B cell (primary cell): ENCODE data around the gene SPATA24. TPM values are rescaled to one million over a fixed set of nuclear protein-coding genes. Genes with fewer than 3 reads are reported as not detected.

Experiments
- ATAC-seq: fragments of 200-7000 bp; cut with Tn5 transposase; one replicate; pipeline ENCODE4 v1.10.0; 2021; ENCODE audit warnings: low read depth, mild to moderate bottlenecking, moderate number of reproducible peaks, moderate library complexity
- CTCF ChIA-PET: fragments of 350-600 bp; sonication (Branson Sonifier 250); formaldehyde crosslinking; loops from one replicate; lab custom pipeline; 2021; ENCODE audit warnings: antibody characterized with exemption, inconsistent platforms; lab: Charles Lee
- POLR2A ChIA-PET: fragments of 350-600 bp; sonication (Branson Sonifier 250); formaldehyde crosslinking; loops from one replicate; lab custom pipeline; 2021; ENCODE audit warnings: antibody characterized with exemption; lab: Charles Lee
- DNase-seq: peaks from one replicate; pipeline ENCODE4 v3.0.0; 2013
- H2AFZ ChIP-seq: 2 replicates; pipeline ENCODE4 v1.6.1; 2012; ENCODE audit warnings: mild to moderate bottlenecking, low read depth, low read length; ENCODE audit not compliant: insufficient read depth, poor library complexity, severe bottlenecking
- H3K27ac ChIP-seq, 2 donors: 1 replicate in 1 of 2; 2 replicates in 1 of 2; pipeline ENCODE4 v1.5.1; 2012 to 2013; ENCODE audit warnings: low read length in 2 of 2, mild to moderate bottlenecking in 2 of 2, moderate library complexity in 1 of 2
- H3K27me3 ChIP-seq, 4 experiments: fragments of 200-600 bp in 1 of 4; sonication (generic) in 1 of 4; replicated peaks in 1 of 4; 1 replicate in 2 of 4; 2 replicates in 2 of 4; pipeline versions ENCODE4 v1.6.1 to v1.7.0; 2013 to 2016; ENCODE audit warnings: low read length in 3 of 4, mild to moderate bottlenecking in 2 of 4, mixed read lengths in 1 of 4, moderate library complexity in 1 of 4; ENCODE audit not compliant: insufficient read depth in 4 of 4, control insufficient read depth in 3 of 4; ENCODE audit errors: control extremely low read depth in 1 of 4
- H3K36me3 ChIP-seq, 2 experiments: replicated peaks in 1 of 2; 1 replicate in 1 of 2; 2 replicates in 1 of 2; pipeline versions ENCODE4 v1.6.1 to v1.7.1; 2013; ENCODE audit warnings: low read length in 1 of 2; ENCODE audit not compliant: insufficient read depth in 2 of 2, control insufficient read depth in 1 of 2; ENCODE audit errors: control extremely low read depth in 1 of 2, extremely low read depth in 1 of 2
- H3K4me1 ChIP-seq, 2 donors: fragments of 200-600 bp in 1 of 2; sonication (generic) in 1 of 2; 1 replicate in 1 of 2; 2 replicates in 1 of 2; pipeline versions ENCODE4 v1.5.1 to v1.6.1; 2013 to 2017; ENCODE audit warnings: low read length in 2 of 2; ENCODE audit not compliant: control insufficient read depth in 2 of 2, insufficient read depth in 2 of 2
- H3K4me2 ChIP-seq: replicated peaks from 2 replicates; pipeline ENCODE3; 2012; ENCODE audit warnings: mild to moderate bottlenecking, low read depth, low read length; ENCODE audit not compliant: poor library complexity, severe bottlenecking
- H3K4me3 ChIP-seq, 5 experiments: fragments of 200-600 bp in 1 of 5; sonication (generic) in 1 of 5; 1 replicate in 3 of 5; 2 replicates in 2 of 5; pipeline versions ENCODE4 v1.5.1 to v1.7.0; 2011 to 2016; ENCODE audit warnings: low read length in 4 of 5, mild to moderate bottlenecking in 4 of 5, low read depth in 2 of 5, control low read depth in 1 of 5, moderate library complexity in 1 of 5; ENCODE audit not compliant: insufficient read depth in 1 of 5; ENCODE audit errors: control extremely low read depth in 1 of 5, extremely low read depth in 1 of 5
- H3K79me2 ChIP-seq: fragments of 200-600 bp; sonication (generic); one replicate; pipeline ENCODE4 v1.6.0; 2016; ENCODE audit warnings: low read length; ENCODE audit not compliant: control insufficient read depth, insufficient read depth
- H3K9ac ChIP-seq: fragments of 200-600 bp; sonication (generic); 2 replicates; pipeline ENCODE4 v1.6.1; 2017; ENCODE audit warnings: mild to moderate bottlenecking, low read length, moderate library complexity
- H3K9me3 ChIP-seq, 3 donors: one replicate each; pipeline versions ENCODE4 v1.6.1 to v1.7.1; 2013; ENCODE audit warnings: low read length in 2 of 3; ENCODE audit not compliant: control insufficient read depth in 2 of 3, insufficient read depth in 1 of 3; ENCODE audit errors: control extremely low read depth in 1 of 3
- H4K20me1 ChIP-seq: 2 replicates; pipeline ENCODE4 v1.6.0; 2012; ENCODE audit warnings: mild to moderate bottlenecking, low read length; ENCODE audit not compliant: insufficient read depth, control insufficient read depth, poor library complexity, severe bottlenecking
- H3K27ac Mint-ChIP-seq: one replicate; pipeline ENCODE4 v1.8.0; 2021; ENCODE audit warnings: mixed read lengths
- H3K27me3 Mint-ChIP-seq: one replicate; pipeline ENCODE4 v1.8.0; 2021; ENCODE audit warnings: mixed read lengths
- H3K4me1 Mint-ChIP-seq: one replicate; pipeline ENCODE4 v1.8.0; 2021; ENCODE audit warnings: mixed read lengths
- H3K4me3 Mint-ChIP-seq: one replicate; pipeline ENCODE4 v1.8.0; 2021; ENCODE audit warnings: mixed read lengths
- H3K9me3 Mint-ChIP-seq: one replicate; pipeline ENCODE4 v1.8.0; 2022; ENCODE audit warnings: mixed read lengths; ENCODE audit not compliant: insufficient read depth
- EZH2 ChIP-seq: IDR thresholded peaks from 2 replicates; pipeline ENCODE4 v1.6.1; 2012; ENCODE audit warnings: borderline replicate concordance, low read depth, mild to moderate bottlenecking, moderate library complexity, low read length; ENCODE audit not compliant: insufficient read depth, poor library complexity, severe bottlenecking
- WGBS: methylation state at CpG from one replicate; pipeline ENCODE4 v1.1.5; 2013; ENCODE audit warnings: missing lambda C conversion rate; ENCODE audit not compliant: insufficient coverage; 5-methylcytosine and 5-hydroxymethylcytosine counted together
- intact Hi-C: fragments of 100-400 bp; cut with micrococcal nuclease; formaldehyde crosslinking; loops from one replicate; pipeline ENCODE4 v1.10.0; 2022
- polyA plus RNA-seq: library from polyadenylated mRNA; depleted of rRNA; stranded (reverse); fragments of >200 nt; gene quantifications from 2 replicates; pipeline ENCODE4 v1.2.3, GENCODE V29; 2012
- total RNA-seq, 2 donors: library from RNA; stranded (reverse); fragments of 120-200 nt in 1 of 2; gene quantifications; 1 replicate in 1 of 2; 2 replicates in 1 of 2; pipeline versions ENCODE4 v1.2.3 to v1.2.4, GENCODE V29; 2013 to 2022
- TF ChIP-seq, protein P1 (sequence below): fragments of 200-600 bp; IDR thresholded peaks from one replicate; pipeline ENCODE4 v1.8.0; 2022; ENCODE audit warnings: antibody characterized with exemption, mild to moderate bottlenecking

The SPATA24 gene
- total and polyA plus RNA-seq, 2 donors (not counting 1 experiment from before 2014, with no cell fraction given), result 2.0 to 6.4 TPM

DNA sequence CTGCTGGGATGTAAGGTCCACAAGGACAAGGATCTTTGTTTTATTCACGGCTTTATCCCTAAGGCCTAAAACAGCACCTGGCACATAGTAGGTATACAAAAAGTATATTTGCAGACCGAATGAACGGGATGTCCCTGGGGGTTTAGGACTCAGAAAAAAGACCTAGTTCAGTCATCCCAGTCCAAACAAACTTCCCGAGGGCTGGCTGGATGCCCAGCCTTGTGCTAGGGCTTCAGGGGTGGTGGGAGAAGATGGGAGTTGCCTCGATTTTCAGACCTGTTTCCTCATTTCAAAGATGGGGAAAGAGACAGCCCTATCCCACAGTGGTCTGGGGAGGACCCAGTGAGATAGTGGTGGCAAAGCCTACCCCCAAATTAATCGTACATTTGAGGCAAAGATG is 6.0 kb downstream of the SPATA24 start:
- Mint-ChIP-seq H3K27ac (no peak overlapping the region), H3K4me1 (peaks cover 8% of the 10 kb centered on the region), H3K4me3 (no peak overlapping the region), H3K9me3 (no peaks in the 10 kb centered on the region), H3K27me3 (no peaks in the 10 kb centered on the region)
- H3K4me3 ChIP-seq, result no peak overlapping the region
- no peaks in the 10 kb centered on the region for H3K36me3 ChIP-seq
- no peaks in the 10 kb centered on the region for H3K9me3 ChIP-seq
- H3K27me3 ChIP-seq, result no peaks in the 10 kb centered on the region
- no peak overlapping the region for H3K9ac ChIP-seq
- ChIA-PET POLR2A (no interaction called here), CTCF (no interaction called here)
- DNase-seq, result no peak
- 80% methylated on average over 1 of the region's 6 CpGs for WGBS
- H3K79me2 ChIP-seq, result peaks cover 8% of the 10 kb centered on the region
- TF ChIP-seq EZH2, result no peak
- TF ChIP-seq, protein P1, sequence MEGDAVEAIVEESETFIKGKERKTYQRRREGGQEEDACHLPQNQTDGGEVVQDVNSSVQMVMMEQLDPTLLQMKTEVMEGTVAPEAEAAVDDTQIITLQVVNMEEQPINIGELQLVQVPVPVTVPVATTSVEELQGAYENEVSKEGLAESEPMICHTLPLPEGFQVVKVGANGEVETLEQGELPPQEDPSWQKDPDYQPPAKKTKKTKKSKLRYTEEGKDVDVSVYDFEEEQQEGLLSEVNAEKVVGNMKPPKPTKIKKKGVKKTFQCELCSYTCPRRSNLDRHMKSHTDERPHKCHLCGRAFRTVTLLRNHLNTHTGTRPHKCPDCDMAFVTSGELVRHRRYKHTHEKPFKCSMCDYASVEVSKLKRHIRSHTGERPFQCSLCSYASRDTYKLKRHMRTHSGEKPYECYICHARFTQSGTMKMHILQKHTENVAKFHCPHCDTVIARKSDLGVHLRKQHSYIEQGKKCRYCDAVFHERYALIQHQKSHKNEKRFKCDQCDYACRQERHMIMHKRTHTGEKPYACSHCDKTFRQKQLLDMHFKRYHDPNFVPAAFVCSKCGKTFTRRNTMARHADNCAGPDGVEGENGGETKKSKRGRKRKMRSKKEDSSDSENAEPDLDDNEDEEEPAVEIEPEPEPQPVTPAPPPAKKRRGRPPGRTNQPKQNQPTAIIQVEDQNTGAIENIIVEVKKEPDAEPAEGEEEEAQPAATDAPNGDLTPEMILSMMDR, result no peak
- peaks cover 6 to 18% of the 10 kb centered on the region in 2 donors for H3K4me1 ChIP-seq
- H3K27ac ChIP-seq, result no peak overlapping the region
- H4K20me1 ChIP-seq, result peaks cover 7% of the 10 kb centered on the region
- H3K4me2 ChIP-seq, result no peak overlapping the region
- no peak overlapping the region for H2AFZ ChIP-seq
- no peak for ATAC-seq
- intact Hi-C loops, result no loop called here

- Histone ChIP-seq H2AFZ (no peak overlapping the region), H4K20me1 (peaks cover 7% of the 10 kb centered on the region), H3K27ac (no peak overlapping the region), H3K4me3 (no peak overlapping the region), H3K9ac (no peak overlapping the region), H3K79me2 (peaks cover 8% of the 10 kb centered on the region), H3K4me2 (no peak overlapping the region), H3K27me3 (no peaks in the 10 kb centered on the region), H3K36me3 (no peaks in the 10 kb centered on the region), H3K9me3 (no peaks in the 10 kb centered on the region), H3K4me1 (peaks cover 10 to 24% of the 10 kb centered on the region in 2 donors)
- CTCF ChIA-PET, result interaction anchor here (1.5 kb wide), 1 partner anchor 14 kb away, joined by 3 read pairs; no protein-coding TSS in a partner anchor
- H3K9me3 Mint-ChIP-seq, result no peaks in the 10 kb centered on the region
- intact Hi-C loops, result no loop called here
- no peak for ATAC-seq
- no peak for TF ChIP-seq EZH2
- TF ChIP-seq, protein P1, result no peak
- POLR2A ChIA-PET, result interaction anchor here (0.7 to 1.6 kb wide), 2 partner anchors 55 to 103 kb away, joined by 3 to 4 read pairs; partner anchors contain the start of genes MATR3 and PAIP2
- H3K27me3 Mint-ChIP-seq, result no peaks in the 10 kb centered on the region
- WGBS, result 98% methylated on average over 6 of the region's 8 CpGs
- no peak overlapping the region for H3K4me3 Mint-ChIP-seq
- H3K27ac Mint-ChIP-seq, result no peak overlapping the region
- DNase-seq, result no peak
- H3K4me1 Mint-ChIP-seq, result peaks cover 9% of the 10 kb centered on the region
Observed at GRCh38 chr5:139396691-139397090, 7.2 kb downstream of the SPATA24 start.
